H9 (cell line): ENCODE data around the gene AFAP1L1. TPM values are rescaled to one million over a fixed set of nuclear protein-coding genes. Genes with fewer than 3 reads are reported as not detected.

Experiments used
- DNase-seq: peaks from one replicate; pipeline ENCODE4 v3.0.0-alpha.2; 2017
- H2AFZ ChIP-seq: one replicate; pipeline ENCODE4 v1.6.1; 2013; ENCODE audit warnings: mild to moderate bottlenecking, low read length, control low read depth, moderate library complexity
- H2AK5ac ChIP-seq: 2 replicates; pipeline ENCODE4 v1.6.1; 2013; ENCODE audit warnings: low read length, control low read depth, mixed read lengths; ENCODE audit not compliant: insufficient read length
- H2BK120ac ChIP-seq: one replicate; pipeline ENCODE4 v1.6.1; 2013; ENCODE audit warnings: low read depth, mild to moderate bottlenecking, low read length, control low read depth, inconsistent platforms; ENCODE audit not compliant: poor library complexity, severe bottlenecking
- H2BK12ac ChIP-seq: 2 replicates; pipeline ENCODE4 v1.6.1; 2013; ENCODE audit warnings: low read length, control low read depth, mixed read lengths, low read depth; ENCODE audit not compliant: insufficient read length
- H2BK15ac ChIP-seq: 2 replicates; pipeline ENCODE4 v1.6.1; 2013; ENCODE audit warnings: low read depth, low read length, control low read depth
- H2BK20ac ChIP-seq: one replicate; pipeline ENCODE4 v1.6.1; 2013; ENCODE audit warnings: low read depth, mild to moderate bottlenecking, low read length, control low read depth, inconsistent platforms; ENCODE audit not compliant: poor library complexity, severe bottlenecking
- H2BK5ac ChIP-seq: 2 replicates; pipeline ENCODE4 v1.6.1; 2013; ENCODE audit warnings: low read length, control low read depth, mixed read lengths; ENCODE audit not compliant: insufficient read length
- H3K14ac ChIP-seq: 2 replicates; pipeline ENCODE4 v1.6.1; 2013; ENCODE audit warnings: low read length, control low read depth; ENCODE audit not compliant: insufficient read depth
- H3K18ac ChIP-seq: 2 replicates; pipeline ENCODE4 v1.6.1; 2013; ENCODE audit warnings: low read depth, mild to moderate bottlenecking, mixed read lengths, low read length, control low read depth; ENCODE audit not compliant: insufficient read length
- H3K23ac ChIP-seq: 2 replicates; pipeline ENCODE4 v1.6.1; 2013; ENCODE audit warnings: low read length, control low read depth, mixed read lengths, low read depth; ENCODE audit not compliant: insufficient read length
- H3K23me2 ChIP-seq: 2 replicates; pipeline ENCODE4 v1.6.1; 2013; ENCODE audit warnings: low read depth, mild to moderate bottlenecking, mixed read lengths, low read length, control low read depth; ENCODE audit not compliant: insufficient read length, poor library complexity, severe bottlenecking
- H3K27ac ChIP-seq: 2 replicates; pipeline ENCODE4 v1.5.1; 2013; ENCODE audit warnings: low read length, control low read depth, mixed read lengths, low read depth; ENCODE audit not compliant: insufficient read length
- H3K27me3 ChIP-seq: 2 replicates; pipeline ENCODE4 v1.6.1; 2013; ENCODE audit warnings: low read length, control low read depth, inconsistent platforms; ENCODE audit not compliant: insufficient read depth
- H3K4ac ChIP-seq: 2 replicates; pipeline ENCODE4 v1.6.1; 2013; ENCODE audit warnings: low read depth, mild to moderate bottlenecking, control low read depth, inconsistent platforms, low read length, moderate library complexity
- H3K4me1 ChIP-seq: 2 replicates; pipeline ENCODE4 v1.6.1; 2013; ENCODE audit warnings: low read length, control low read depth, inconsistent platforms; ENCODE audit not compliant: insufficient read depth
- H3K4me2 ChIP-seq: 2 replicates; pipeline ENCODE4 v1.6.1; 2013; ENCODE audit warnings: low read length, control low read depth, mixed read lengths; ENCODE audit not compliant: insufficient read length, insufficient read depth
- H3K56ac ChIP-seq: 2 replicates; pipeline ENCODE4 v1.6.1; 2013; ENCODE audit warnings: low read depth, mild to moderate bottlenecking, mixed read lengths, low read length, control low read depth; ENCODE audit not compliant: insufficient read length
- H3K79me1 ChIP-seq: 2 replicates; pipeline ENCODE4 v1.6.1; 2013; ENCODE audit warnings: low read depth, mild to moderate bottlenecking, moderate library complexity, low read length, control low read depth, inconsistent platforms; ENCODE audit not compliant: insufficient read depth, poor library complexity, severe bottlenecking
- H3K79me2 ChIP-seq: 2 replicates; pipeline ENCODE4 v1.6.1; 2013; ENCODE audit warnings: low read length, control low read depth, inconsistent platforms; ENCODE audit not compliant: insufficient read depth
- H3K9ac ChIP-seq: 2 replicates; pipeline ENCODE4 v1.6.1; 2013; ENCODE audit warnings: low read length, control low read depth, mixed read lengths; ENCODE audit not compliant: insufficient read length; ENCODE audit errors: extremely low read depth
- H3K9me3 ChIP-seq: one replicate; pipeline ENCODE4 v1.6.1; 2013; ENCODE audit warnings: low read depth, low read length, inconsistent platforms; ENCODE audit not compliant: control insufficient read depth
- H3T11ph ChIP-seq: one replicate; pipeline ENCODE4 v1.6.1; 2013; ENCODE audit warnings: mild to moderate bottlenecking, low read length, control low read depth, inconsistent platforms
- H4K20me1 ChIP-seq: one replicate; pipeline ENCODE4 v1.6.1; 2013; ENCODE audit not compliant: control insufficient read depth, insufficient read length, insufficient read depth
- H4K5ac ChIP-seq: 2 replicates; pipeline ENCODE4 v1.6.1; 2013; ENCODE audit warnings: low read depth, mild to moderate bottlenecking, mixed read lengths, low read length, control low read depth; ENCODE audit not compliant: insufficient read length
- H4K8ac ChIP-seq: replicated peaks from 2 replicates; pipeline ENCODE4 v1.6.1; 2013; ENCODE audit warnings: low read length, control low read depth, mixed read lengths, low read depth; ENCODE audit not compliant: insufficient read length
- H4K91ac ChIP-seq: 2 replicates; pipeline ENCODE4 v1.6.1; 2013; ENCODE audit warnings: low read depth, mild to moderate bottlenecking, moderate library complexity, mixed read lengths, low read length, control low read depth; ENCODE audit not compliant: insufficient read length
- H3K27ac Mint-ChIP-seq, 3 experiments: 2 replicates in 2 of 3; 3 replicates in 1 of 3; pipeline ENCODE4 v1.8.0; 2020 to 2021; ENCODE audit warnings: mixed read lengths in 3 of 3, mild to moderate bottlenecking in 1 of 3, moderate library complexity in 1 of 3
- H3K27me3 Mint-ChIP-seq: 2 replicates; pipeline ENCODE4 v1.8.0; 2021; ENCODE audit warnings: low read depth, mild to moderate bottlenecking, moderate library complexity, mixed read lengths
- H3K36me3 Mint-ChIP-seq, 3 experiments: 2 replicates in 2 of 3; 3 replicates in 1 of 3; pipeline ENCODE4 v1.8.0; 2020 to 2021; ENCODE audit warnings: low read depth in 3 of 3, mixed read lengths in 3 of 3; ENCODE audit not compliant: insufficient read depth in 1 of 3
- H3K4me1 Mint-ChIP-seq, 2 experiments: 2 replicates each; pipeline ENCODE4 v1.8.0; 2020; ENCODE audit warnings: mixed read lengths in 2 of 2
- H3K4me3 Mint-ChIP-seq, 2 experiments: 2 replicates in 1 of 2; 3 replicates in 1 of 2; pipeline ENCODE4 v1.8.0; 2020 to 2021; ENCODE audit warnings: mild to moderate bottlenecking in 2 of 2, mixed read lengths in 2 of 2, moderate library complexity in 1 of 2
- H3K9me3 Mint-ChIP-seq, 2 experiments: 2 replicates in 1 of 2; 3 replicates in 1 of 2; pipeline ENCODE4 v1.8.0; 2020; ENCODE audit warnings: mild to moderate bottlenecking in 2 of 2, mixed read lengths in 2 of 2, moderate library complexity in 1 of 2
- CTCF ChIP-seq: fragments of 200-600 bp; sonication (generic); conservative IDR thresholded peaks from 3 replicates; pipeline ENCODE4 v1.8.0; 2021; ENCODE audit warnings: antibody characterized with exemption, mild to moderate bottlenecking
- WGBS: extraction: QIAGEN DNeasy Blood & Tissue Kit; methylation state at CpG from one replicate; pipeline ENCODE4 v1.1.7; 2013; ENCODE audit warnings: missing lambda C conversion rate, low lambda C conversion rate, mixed read lengths; ENCODE audit not compliant: insufficient read length; ENCODE audit errors: extremely low coverage; 5-methylcytosine and 5-hydroxymethylcytosine counted together
- total RNA-seq: library from RNA; stranded (reverse); gene quantifications from 2 replicates; pipeline ENCODE4 v1.2.1, GENCODE V29; 2021

Gene AFAP1L1
- total RNA-seq, 1 experiment from 2014 or later: 1.8 TPM

GRCh38 chr5:149388498-149389190 lies 117.0 kb downstream of the AFAP1L1 start:
- H3K4me2 ChIP-seq: no peak overlapping the region
- H3T11ph ChIP-seq: no peak overlapping the region
- no peak overlapping the region for H2BK12ac ChIP-seq
- no peak overlapping the region for H4K5ac ChIP-seq
- H3K9me3 Mint-ChIP-seq: no peaks in the 10 kb centered on the region; a peak in 1 of 5 replicates
- H3K18ac ChIP-seq: no peak overlapping the region
- no peak for TF ChIP-seq CTCF
- H3K4me3 Mint-ChIP-seq: no peak overlapping the region
- H3K4ac ChIP-seq: no peak overlapping the region
- no peaks in the 10 kb centered on the region for H4K20me1 ChIP-seq
- H3K56ac ChIP-seq: no peak overlapping the region
- no peaks in the 10 kb centered on the region for H3K4me1 ChIP-seq
- H3K79me2 ChIP-seq: no peaks in the 10 kb centered on the region
- DNase-seq: no peak
- no peak overlapping the region for H2AK5ac ChIP-seq
- no peaks in the 10 kb centered on the region for H3K9me3 ChIP-seq
- no peak overlapping the region for H2BK120ac ChIP-seq
- H2BK15ac ChIP-seq: no peak overlapping the region
- no peak overlapping the region for H4K8ac ChIP-seq
- H3K79me1 ChIP-seq: no peaks in the 10 kb centered on the region
- no peak overlapping the region for H3K27ac ChIP-seq
- no peak overlapping the region for H3K14ac ChIP-seq
- no peak overlapping the region for H3K27ac Mint-ChIP-seq
- no peak overlapping the region for H2BK20ac ChIP-seq
- no CpG with 5 or more reads among the region's 7 CpGs for WGBS
- no peak overlapping the region for H3K9ac ChIP-seq
- no peaks in the 10 kb centered on the region for H3K27me3 ChIP-seq
- no peak overlapping the region for H3K23ac ChIP-seq
- H2BK5ac ChIP-seq: no peak overlapping the region
- H3K4me1 Mint-ChIP-seq: peaks cover 2 to 3% of the 10 kb centered on the region in 2 experiments
- no peak overlapping the region for H2AFZ ChIP-seq
- H3K23me2 ChIP-seq: no peaks in the 10 kb centered on the region
- no peaks in the 10 kb centered on the region; the same call in 1 of the 2 replicates for H3K27me3 Mint-ChIP-seq
- H3K36me3 Mint-ChIP-seq: no peaks in the 10 kb centered on the region; a peak in 1 of 7 replicates
- H4K91ac ChIP-seq: no peak overlapping the region
